Pulmonary artery endothelial cell (primary cell): ENCODE data around the gene GPC5. TPM values are rescaled to one million over a fixed set of nuclear protein-coding genes. Genes with fewer than 3 reads are reported as not detected.
"Not testable (repeated sequence)": the region's sequence is repeated elsewhere in the genome, so short reads cannot be mapped to it uniquely, and the experiment has no call there.

Experiments used
- DNase-seq: peaks from one replicate; pipeline ENCODE4 v3.0.0-alpha.2; 2011; ENCODE audit warnings: low read depth, low spot score
- total RNA-seq: library from RNA; depleted of rRNA; stranded (reverse); fragments of >200 nt; gene quantifications from 2 replicates; pipeline ENCODE4 v1.2.3, GENCODE V29; 2014

GPC5 gene
- total RNA-seq, 1 donor from 2014 or later = not detected

GRCh38 chr13:91647361-91647990 lies 249.1 kb downstream of the GPC5 start:
- no peak for DNase-seq

GRCh38 chr13:91648012-91648411 lies 249.6 kb downstream of the GPC5 start:
- DNase-seq = no peak

GRCh38 chr13:91649456-91649855 lies 251.0 kb downstream of the GPC5 start:
- DNase-seq = no peak

GRCh38 chr13:91652404-91653301 lies 254.2 kb downstream of the GPC5 start:
- no peak for DNase-seq

- DNase-seq = no peak
These were observed 257.3 kb downstream of the GPC5 start for GRCh38 chr13:91655731-91656130.

GRCh38 chr13:91657283-91657682 lies 258.9 kb downstream of the GPC5 start:
- no peak for DNase-seq

- DNase-seq = no peak
These were observed 261.0 kb downstream of the GPC5 start for GRCh38 chr13:91659256-91660075.

- no peak for DNase-seq
These were observed 261.6 kb downstream of the GPC5 start for GRCh38 chr13:91660076-91660415.

- DNase-seq = no peak
These were observed 263.5 kb downstream of the GPC5 start for GRCh38 chr13:91661692-91662490.

- no peak for DNase-seq
These were observed 265.6 kb downstream of the GPC5 start for GRCh38 chr13:91664039-91664438.

- no peak for DNase-seq
These were observed 269.1 kb downstream of the GPC5 start for GRCh38 chr13:91667486-91667885.

GRCh38 chr13:91668866-91669495 lies 270.6 kb downstream of the GPC5 start:
- DNase-seq = no peak

- not testable (repeated sequence) for DNase-seq
These were observed 275.9 kb downstream of the GPC5 start for GRCh38 chr13:91674347-91674746.

- DNase-seq = no peak
These were observed 286.3 kb downstream of the GPC5 start for GRCh38 chr13:91684746-91685145.

GRCh38 chr13:91690944-91691343 lies 292.5 kb downstream of the GPC5 start:
- no peak for DNase-seq

- no peak for DNase-seq
These were observed 295.0 kb downstream of the GPC5 start for GRCh38 chr13:91693466-91693865.

- DNase-seq = no peak
These were observed 299.9 kb downstream of the GPC5 start for GRCh38 chr13:91698308-91698707.

GRCh38 chr13:91698767-91699166 lies 300.3 kb downstream of the GPC5 start:
- DNase-seq = no peak

GRCh38 chr13:91699863-91700262 lies 301.4 kb downstream of the GPC5 start:
- DNase-seq = no peak

- DNase-seq = no peak
These were observed 303.6 kb downstream of the GPC5 start for GRCh38 chr13:91701975-91702374.

GRCh38 chr13:91702411-91702810 lies 304.0 kb downstream of the GPC5 start:
- no peak for DNase-seq
